ENCODE results near the gene IQCF5. TPM values are rescaled to one million over a fixed set of nuclear protein-coding genes. Genes with fewer than 3 reads are reported as not detected.

The IQCF5 gene
- total RNA-seq, 1 experiment from 2014 or later = not detected

- H3K27ac ChIP-seq (ENCODE audit: low read depth, low read length) = no peak overlapping the region
- intact Hi-C loops (cut with micrococcal nuclease) = no loop called here
- CTCF ChIA-PET = interaction anchor here (1.2 kb wide), 1 partner anchor 10 kb away, joined by 4 read pairs; no protein-coding TSS in a partner anchor
- peak overlapping the region; percentile 58 for H3K4me2 ChIP-seq (ENCODE audit: low read length)
- H3K4me3 ChIP-seq (replicated peaks in 1 of 2; ENCODE audit: low read depth in 1 of 2, low read length in 2 of 2) = no peak overlapping the region
- no peaks in the 10 kb centered on the region for H3K9me2 ChIP-seq (ENCODE audit: insufficient read depth)
- peak overlapping the region; percentile 66 for H2AFZ ChIP-seq (ENCODE audit: low read depth, low read length, poor library complexity, severe bottlenecking)
- no peak for DNase-seq (ENCODE audit: low read depth, low spot score)
- H3K79me2 ChIP-seq (ENCODE audit: insufficient read depth, low read length) = no peaks in the 10 kb centered on the region
- peaks cover 9 to 14% of the 10 kb centered on the region in 2 experiments for H3K4me1 ChIP-seq (ENCODE audit: control insufficient read depth in 1 of 2, insufficient read depth in 2 of 2, low read length in 2 of 2)
- H3K36me3 ChIP-seq (ENCODE audit: control insufficient read depth in 1 of 2, insufficient read depth in 2 of 2, low read length in 2 of 2) = no peaks in the 10 kb centered on the region
- H3K9ac ChIP-seq (ENCODE audit: low read length) = no peak overlapping the region
- H3K27me3 ChIP-seq (ENCODE audit: insufficient read depth, low read length) = no peaks in the 10 kb centered on the region
- H3K9me3 ChIP-seq (ENCODE audit: control insufficient read depth in 1 of 2, insufficient read depth in 1 of 2, low read depth in 1 of 2, low read length in 2 of 2) = no peaks in the 10 kb centered on the region
- peak; percentile 85 for ATAC-seq
- BruUV-seq (replicated peaks) = no TSS peak
- no peaks in the 10 kb centered on the region for H4K20me1 ChIP-seq (ENCODE audit: insufficient read depth)
- RAD21 ChIA-PET (ENCODE audit: low non-redundant PET in 1 of 2, low total read pairs in 2 of 2, uncharacterized antibody in 2 of 2, unreplicated experiment in 2 of 2) = interaction anchor here in 1 of 2 experiments (0.6 kb wide), 1 partner anchor 186 kb away, joined by 3 read pairs; no protein-coding TSS in a partner anchor
- POLR2A ChIA-PET = interaction anchor here (0.7 kb wide), 1 partner anchor 10 kb away, joined by 3 read pairs; no protein-coding TSS in a partner anchor
- TF ChIP-seq ELF1 (IDR thresholded peaks at IDR 0.05; ENCODE audit: borderline replicate concordance, low read depth) = no peak
- TF ChIP-seq FOSL1 (IDR thresholded peaks at IDR 0.05; ENCODE audit: low read depth) = peak; percentile 56
- TF ChIP-seq SP1 (IDR thresholded peaks at IDR 0.05; ENCODE audit: low read depth) = peak; percentile 45; the same call in 1 of the 2 replicates
- TF ChIP-seq CEBPB (IDR thresholded peaks at IDR 0.05; ENCODE audit: low read depth) = peak; percentile 94
- TF ChIP-seq ZBTB33 (IDR thresholded peaks at IDR 0.05; ENCODE audit: extremely low read depth, insufficient replicate concordance, low read length) = no peak
- peak; percentile 23; the same call in 1 of the 2 replicates for TF ChIP-seq JUND (IDR thresholded peaks at IDR 0.05)
Observed at GRCh38 chr3:51887620-51888019, 12.2 kb upstream of the IQCF5 start.

DNA sequence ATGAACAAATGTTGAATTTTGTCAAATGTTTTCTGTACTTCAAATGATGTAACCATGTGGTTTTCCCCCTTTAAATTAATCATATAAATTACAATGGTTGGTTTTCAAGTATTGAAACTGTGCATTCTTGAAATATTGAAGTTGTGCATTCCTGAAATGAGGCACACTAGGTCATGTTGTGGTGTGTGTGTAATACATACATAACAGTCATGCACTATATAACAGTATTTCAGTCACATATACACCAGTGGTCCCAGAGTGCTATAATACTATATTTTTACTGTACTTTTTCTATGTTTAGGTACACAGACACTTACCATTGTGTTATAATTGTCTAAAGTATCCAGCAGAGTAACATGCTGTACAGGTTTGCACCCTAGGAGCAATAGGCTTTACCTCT, 11.0 kb upstream of the IQCF5 start:
- H3K79me2 ChIP-seq (ENCODE audit: insufficient read depth, low read length) = no peaks in the 10 kb centered on the region
- H3K4me1 ChIP-seq (ENCODE audit: control insufficient read depth in 1 of 2, insufficient read depth in 2 of 2, low read length in 2 of 2) = peaks cover 9 to 14% of the 10 kb centered on the region in 2 experiments
- no peaks in the 10 kb centered on the region for H3K9me3 ChIP-seq (ENCODE audit: control insufficient read depth in 1 of 2, insufficient read depth in 1 of 2, low read depth in 1 of 2, low read length in 2 of 2)
- H2AFZ ChIP-seq (ENCODE audit: low read depth, low read length, poor library complexity, severe bottlenecking) = peak overlapping the region; percentile 27
- no peaks in the 10 kb centered on the region for H3K27me3 ChIP-seq (ENCODE audit: insufficient read depth, low read length)
- ChIA-PET POLR2A (no interaction called here), CTCF (no interaction called here), RAD21 (ENCODE audit: low non-redundant PET in 1 of 2, low total read pairs in 2 of 2, uncharacterized antibody in 2 of 2, unreplicated experiment in 2 of 2) (no interaction called here)
- H3K9ac ChIP-seq (ENCODE audit: low read length) = no peak overlapping the region
- intact Hi-C loops (cut with micrococcal nuclease) = no loop called here
- no peaks in the 10 kb centered on the region for H3K9me2 ChIP-seq (ENCODE audit: insufficient read depth)
- no peaks in the 10 kb centered on the region for H4K20me1 ChIP-seq (ENCODE audit: insufficient read depth)
- H3K4me2 ChIP-seq (ENCODE audit: low read length) = no peak overlapping the region
- H3K27ac ChIP-seq (ENCODE audit: low read depth, low read length) = no peak overlapping the region
- no peak overlapping the region for H3K4me3 ChIP-seq (replicated peaks in 1 of 2; ENCODE audit: low read depth in 1 of 2, low read length in 2 of 2)
- ATAC-seq (no peak), DNase-seq (ENCODE audit: low read depth, low spot score) (no peak)
- H3K36me3 ChIP-seq (ENCODE audit: control insufficient read depth in 1 of 2, insufficient read depth in 2 of 2, low read length in 2 of 2) = no peaks in the 10 kb centered on the region
- no TSS peak for BruUV-seq (replicated peaks)
- TF ChIP-seq ZFX (IDR thresholded peaks at IDR 0.05) (no peak), CBX3 (IDR thresholded peaks at IDR 0.05; ENCODE audit: low read depth) (no peak), POLR2AphosphoS5 (IDR thresholded peaks at IDR 0.05; ENCODE audit: low read depth, low read length) (no peak), POLR2A (IDR thresholded peaks at IDR 0.05; ENCODE audit: borderline replicate concordance, extremely low read depth, insufficient read depth, insufficient read length) (no peak), RAD21 (IDR thresholded peaks at IDR 0.05; ENCODE audit: low read depth) (no peak), ZBTB33 (IDR thresholded peaks at IDR 0.05; ENCODE audit: extremely low read depth, insufficient replicate concordance, low read length) (no peak), TCF7L2 (IDR thresholded peaks at IDR 0.05; ENCODE audit: borderline replicate concordance, extremely low read depth, insufficient read depth, insufficient read length) (no peak), FOSL1 (IDR thresholded peaks at IDR 0.05; ENCODE audit: low read depth) (no peak), ELF1 (IDR thresholded peaks at IDR 0.05; ENCODE audit: borderline replicate concordance, low read depth) (no peak), JUND (IDR thresholded peaks at IDR 0.05) (no peak)
- TF ChIP-seq, protein P1, sequence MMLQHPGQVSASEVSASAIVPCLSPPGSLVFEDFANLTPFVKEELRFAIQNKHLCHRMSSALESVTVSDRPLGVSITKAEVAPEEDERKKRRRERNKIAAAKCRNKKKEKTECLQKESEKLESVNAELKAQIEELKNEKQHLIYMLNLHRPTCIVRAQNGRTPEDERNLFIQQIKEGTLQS (IDR thresholded peaks at IDR 0.05) = no peak
